ENCODE results near the gene ABCA2.
A peak's percentile ranks its signal among the peaks of the same experiment; 100 is the strongest.
"Not testable (repeated sequence)": the region's sequence is repeated elsewhere in the genome, so short reads cannot be mapped to it uniquely, and the experiment has no call there.

ABCA2 gene

GRCh38 chr9:137007816-137008270 is 20.2 kb downstream of the ABCA2 start:
- no peak for DNase-seq (ENCODE audit: low read depth)
- TF ChIP-seq CTCF (IDR thresholded peaks at IDR 0.05; ENCODE audit: low read depth, low read length, missing control alignments), result no peak
- no peak overlapping the region for H3K4me3 ChIP-seq (ENCODE audit: low read depth, low read length)

GRCh38 chr9:137007108-137007815 is 20.8 kb downstream of the ABCA2 start:
- no peak overlapping the region for H3K4me3 ChIP-seq (ENCODE audit: low read depth, low read length)
- TF ChIP-seq CTCF (IDR thresholded peaks at IDR 0.05; ENCODE audit: low read depth, low read length, missing control alignments), result no peak
- no peak for DNase-seq (ENCODE audit: low read depth)

GRCh38 chr9:137006116-137007003 is 21.7 kb downstream of the ABCA2 start:
- no peak for DNase-seq (ENCODE audit: low read depth)
- no peak for TF ChIP-seq CTCF (IDR thresholded peaks at IDR 0.05; ENCODE audit: low read depth, low read length, missing control alignments)
- H3K4me3 ChIP-seq (ENCODE audit: low read depth, low read length), result no peak overlapping the region

GRCh38 chr9:137004285-137004684 is 23.8 kb downstream of the ABCA2 start:
- not testable (repeated sequence) for H3K4me3 ChIP-seq (ENCODE audit: low read depth, low read length); DNase-seq (ENCODE audit: low read depth)
- peak; percentile 28 for TF ChIP-seq CTCF (IDR thresholded peaks at IDR 0.05; ENCODE audit: low read depth, low read length, missing control alignments)

- H3K4me3 ChIP-seq (ENCODE audit: low read depth, low read length), result no peak overlapping the region
- no peak for DNase-seq (ENCODE audit: low read depth)
- no peak for TF ChIP-seq CTCF (IDR thresholded peaks at IDR 0.05; ENCODE audit: low read depth, low read length, missing control alignments)
Measured at GRCh38 chr9:137002646-137003041, 25.4 kb downstream of the ABCA2 start.

- no peak for TF ChIP-seq CTCF (IDR thresholded peaks at IDR 0.05; ENCODE audit: low read depth, low read length, missing control alignments)
- no peak overlapping the region for H3K4me3 ChIP-seq (ENCODE audit: low read depth, low read length)
- no peak for DNase-seq (ENCODE audit: low read depth)
Measured at GRCh38 chr9:137001857-137002645, 26.0 kb downstream of the ABCA2 start.
